ENCODE results near the gene CREBRF. TPM values are rescaled to one million over a fixed set of nuclear protein-coding genes. Genes with fewer than 3 reads are reported as not detected.

CREBRF gene
- total and polyA plus RNA-seq, 2 of the 8 experiments (the other 6 are each of a cell fraction or from before 2014, with no cell fraction given): 1.2 to 4.7 TPM

DNA sequence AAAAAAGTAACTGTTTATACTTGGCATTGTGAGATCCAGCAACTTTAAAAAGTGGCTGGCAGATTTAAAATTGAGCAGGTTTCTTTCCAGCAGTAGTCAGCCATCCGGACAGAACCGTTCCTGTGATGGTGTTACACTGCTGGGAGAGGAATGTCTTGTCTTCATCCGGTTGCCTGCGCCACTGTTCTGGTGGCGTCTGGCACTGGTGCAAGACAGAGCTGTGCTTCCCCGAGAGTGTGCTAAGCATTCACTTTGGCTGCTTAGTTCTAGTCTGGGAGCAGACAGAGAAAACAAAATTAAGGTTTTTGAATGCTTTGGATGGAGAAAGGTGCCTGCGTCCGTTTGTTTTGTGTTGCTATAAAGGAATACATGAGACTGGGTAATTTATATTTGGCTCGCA is 35.5 kb upstream of the CREBRF start (continued):
- TF ChIP-seq, protein P1, sequence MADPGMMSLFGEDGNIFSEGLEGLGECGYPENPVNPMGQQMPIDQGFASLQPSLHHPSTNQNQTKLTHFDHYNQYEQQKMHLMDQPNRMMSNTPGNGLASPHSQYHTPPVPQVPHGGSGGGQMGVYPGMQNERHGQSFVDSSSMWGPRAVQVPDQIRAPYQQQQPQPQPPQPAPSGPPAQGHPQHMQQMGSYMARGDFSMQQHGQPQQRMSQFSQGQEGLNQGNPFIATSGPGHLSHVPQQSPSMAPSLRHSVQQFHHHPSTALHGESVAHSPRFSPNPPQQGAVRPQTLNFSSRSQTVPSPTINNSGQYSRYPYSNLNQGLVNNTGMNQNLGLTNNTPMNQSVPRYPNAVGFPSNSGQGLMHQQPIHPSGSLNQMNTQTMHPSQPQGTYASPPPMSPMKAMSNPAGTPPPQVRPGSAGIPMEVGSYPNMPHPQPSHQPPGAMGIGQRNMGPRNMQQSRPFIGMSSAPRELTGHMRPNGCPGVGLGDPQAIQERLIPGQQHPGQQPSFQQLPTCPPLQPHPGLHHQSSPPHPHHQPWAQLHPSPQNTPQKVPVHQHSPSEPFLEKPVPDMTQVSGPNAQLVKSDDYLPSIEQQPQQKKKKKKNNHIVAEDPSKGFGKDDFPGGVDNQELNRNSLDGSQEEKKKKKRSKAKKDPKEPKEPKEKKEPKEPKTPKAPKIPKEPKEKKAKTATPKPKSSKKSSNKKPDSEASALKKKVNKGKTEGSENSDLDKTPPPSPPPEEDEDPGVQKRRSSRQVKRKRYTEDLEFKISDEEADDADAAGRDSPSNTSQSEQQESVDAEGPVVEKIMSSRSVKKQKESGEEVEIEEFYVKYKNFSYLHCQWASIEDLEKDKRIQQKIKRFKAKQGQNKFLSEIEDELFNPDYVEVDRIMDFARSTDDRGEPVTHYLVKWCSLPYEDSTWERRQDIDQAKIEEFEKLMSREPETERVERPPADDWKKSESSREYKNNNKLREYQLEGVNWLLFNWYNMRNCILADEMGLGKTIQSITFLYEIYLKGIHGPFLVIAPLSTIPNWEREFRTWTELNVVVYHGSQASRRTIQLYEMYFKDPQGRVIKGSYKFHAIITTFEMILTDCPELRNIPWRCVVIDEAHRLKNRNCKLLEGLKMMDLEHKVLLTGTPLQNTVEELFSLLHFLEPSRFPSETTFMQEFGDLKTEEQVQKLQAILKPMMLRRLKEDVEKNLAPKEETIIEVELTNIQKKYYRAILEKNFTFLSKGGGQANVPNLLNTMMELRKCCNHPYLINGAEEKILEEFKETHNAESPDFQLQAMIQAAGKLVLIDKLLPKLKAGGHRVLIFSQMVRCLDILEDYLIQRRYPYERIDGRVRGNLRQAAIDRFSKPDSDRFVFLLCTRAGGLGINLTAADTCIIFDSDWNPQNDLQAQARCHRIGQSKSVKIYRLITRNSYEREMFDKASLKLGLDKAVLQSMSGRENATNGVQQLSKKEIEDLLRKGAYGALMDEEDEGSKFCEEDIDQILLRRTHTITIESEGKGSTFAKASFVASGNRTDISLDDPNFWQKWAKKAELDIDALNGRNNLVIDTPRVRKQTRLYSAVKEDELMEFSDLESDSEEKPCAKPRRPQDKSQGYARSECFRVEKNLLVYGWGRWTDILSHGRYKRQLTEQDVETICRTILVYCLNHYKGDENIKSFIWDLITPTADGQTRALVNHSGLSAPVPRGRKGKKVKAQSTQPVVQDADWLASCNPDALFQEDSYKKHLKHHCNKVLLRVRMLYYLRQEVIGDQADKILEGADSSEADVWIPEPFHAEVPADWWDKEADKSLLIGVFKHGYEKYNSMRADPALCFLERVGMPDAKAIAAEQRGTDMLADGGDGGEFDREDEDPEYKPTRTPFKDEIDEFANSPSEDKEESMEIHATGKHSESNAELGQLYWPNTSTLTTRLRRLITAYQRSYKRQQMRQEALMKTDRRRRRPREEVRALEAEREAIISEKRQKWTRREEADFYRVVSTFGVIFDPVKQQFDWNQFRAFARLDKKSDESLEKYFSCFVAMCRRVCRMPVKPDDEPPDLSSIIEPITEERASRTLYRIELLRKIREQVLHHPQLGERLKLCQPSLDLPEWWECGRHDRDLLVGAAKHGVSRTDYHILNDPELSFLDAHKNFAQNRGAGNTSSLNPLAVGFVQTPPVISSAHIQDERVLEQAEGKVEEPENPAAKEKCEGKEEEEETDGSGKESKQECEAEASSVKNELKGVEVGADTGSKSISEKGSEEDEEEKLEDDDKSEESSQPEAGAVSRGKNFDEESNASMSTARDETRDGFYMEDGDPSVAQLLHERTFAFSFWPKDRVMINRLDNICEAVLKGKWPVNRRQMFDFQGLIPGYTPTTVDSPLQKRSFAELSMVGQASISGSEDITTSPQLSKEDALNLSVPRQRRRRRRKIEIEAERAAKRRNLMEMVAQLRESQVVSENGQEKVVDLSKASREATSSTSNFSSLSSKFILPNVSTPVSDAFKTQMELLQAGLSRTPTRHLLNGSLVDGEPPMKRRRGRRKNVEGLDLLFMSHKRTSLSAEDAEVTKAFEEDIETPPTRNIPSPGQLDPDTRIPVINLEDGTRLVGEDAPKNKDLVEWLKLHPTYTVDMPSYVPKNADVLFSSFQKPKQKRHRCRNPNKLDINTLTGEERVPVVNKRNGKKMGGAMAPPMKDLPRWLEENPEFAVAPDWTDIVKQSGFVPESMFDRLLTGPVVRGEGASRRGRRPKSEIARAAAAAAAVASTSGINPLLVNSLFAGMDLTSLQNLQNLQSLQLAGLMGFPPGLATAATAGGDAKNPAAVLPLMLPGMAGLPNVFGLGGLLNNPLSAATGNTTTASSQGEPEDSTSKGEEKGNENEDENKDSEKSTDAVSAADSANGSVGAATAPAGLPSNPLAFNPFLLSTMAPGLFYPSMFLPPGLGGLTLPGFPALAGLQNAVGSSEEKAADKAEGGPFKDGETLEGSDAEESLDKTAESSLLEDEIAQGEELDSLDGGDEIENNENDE (IDR thresholded peaks at IDR 0.05; ENCODE audit: insufficient replicate concordance, low read length): no peak
- no peak for TF ChIP-seq NANOG (IDR thresholded peaks at IDR 0.05; ENCODE audit: insufficient read depth, low read depth, low read length, poor library complexity, severe bottlenecking)

Data from H1 (cell line).